ENCODE results near the gene FAM184B.
A peak's percentile ranks its signal among the peaks of the same experiment; 100 is the strongest.

The FAM184B gene

GRCh38 chr4:17781300-17782287 is at the start of gene FAM184B:
TSS of gene FAM184B (minus strand) at chr4:17781621. CDS start at chr4:17781299, 322 bp downstream.
- DNase-seq, result no peak

- DNase-seq, result no peak
These were observed 42.6 kb upstream of the FAM184B start for GRCh38 chr4:17823871-17824669.

- DNase-seq, result peak; percentile 60
These were observed 35.6 kb upstream of the FAM184B start for GRCh38 chr4:17817027-17817426.

- DNase-seq, result no peak
These were observed 34.7 kb upstream of the FAM184B start for GRCh38 chr4:17816142-17816541.

- no peak for DNase-seq
These were observed 32.7 kb upstream of the FAM184B start for GRCh38 chr4:17814140-17814539.

- DNase-seq, result no peak
These were observed 31.4 kb upstream of the FAM184B start for GRCh38 chr4:17812801-17813200.

GRCh38 chr4:17812125-17812524 is 30.7 kb upstream of the FAM184B start:
- no peak for DNase-seq

- DNase-seq, result no peak
These were observed 29.7 kb upstream of the FAM184B start for GRCh38 chr4:17811078-17811603.

GRCh38 chr4:17810260-17811077 is 29.0 kb upstream of the FAM184B start, which contains the start of the genes DCAF16 and NCAPG:
TSS of gene DCAF16 (minus strand) at chr4:17810757. CDS start at chr4:17804141, 6,616 bp downstream.
TSS of gene NCAPG (plus strand) at chr4:17810979. CDS start at chr4:17811078, 99 bp downstream.
- DNase-seq, result peak; percentile 100

- no peak for DNase-seq
These were observed 28.2 kb upstream of the FAM184B start for GRCh38 chr4:17809667-17810066.

GRCh38 chr4:17807446-17807845 is 26.0 kb upstream of the FAM184B start:
- DNase-seq, result no peak

- DNase-seq, result no peak
These were observed 24.2 kb upstream of the FAM184B start for GRCh38 chr4:17805580-17806155.

- DNase-seq, result no peak
These were observed 16.4 kb upstream of the FAM184B start for GRCh38 chr4:17797808-17798207.

GRCh38 chr4:17794730-17795129 is 13.3 kb upstream of the FAM184B start:
- no peak for DNase-seq

GRCh38 chr4:17788956-17789355 is 7.5 kb upstream of the FAM184B start:
- no peak for DNase-seq

- DNase-seq, result no peak
These were observed 5.9 kb upstream of the FAM184B start for GRCh38 chr4:17787315-17787714.

GRCh38 chr4:17786567-17786966 is 5.1 kb upstream of the FAM184B start:
- DNase-seq, result no peak

- no peak for DNase-seq
These were observed 4.4 kb upstream of the FAM184B start for GRCh38 chr4:17785858-17786257.

- no peak for DNase-seq
These were observed 721 bp downstream of the FAM184B start for GRCh38 chr4:17780501-17781299.

GRCh38 chr4:17778431-17778830 is 3.0 kb downstream of the FAM184B start:
- no peak for DNase-seq

- no peak for DNase-seq
These were observed 8.2 kb downstream of the FAM184B start for GRCh38 chr4:17773135-17773698.
